ENCODE results near the gene OR11A1.

Gene OR11A1

GRCh38 chr6:29456971-29457370 is at the start of gene OR11A1, which contains the start of gene OR2H1:
Gene OR11A1, minus strand, starts transcription at chr6:29457071. Its CDS starts 29,430 bp downstream, at chr6:29427641.
Gene OR2H1, plus strand, starts transcription at chr6:29457155. Its CDS starts 4,615 bp downstream, at chr6:29461770.
- no peak for DNase-seq (ENCODE audit: low read depth)

GRCh38 chr6:29506446-29507067 is 49.7 kb upstream of the OR11A1 start:
- DNase-seq (ENCODE audit: low read depth) = no peak

GRCh38 chr6:29505808-29506207 is 48.9 kb upstream of the OR11A1 start:
- no peak for DNase-seq (ENCODE audit: low read depth)

DNA sequence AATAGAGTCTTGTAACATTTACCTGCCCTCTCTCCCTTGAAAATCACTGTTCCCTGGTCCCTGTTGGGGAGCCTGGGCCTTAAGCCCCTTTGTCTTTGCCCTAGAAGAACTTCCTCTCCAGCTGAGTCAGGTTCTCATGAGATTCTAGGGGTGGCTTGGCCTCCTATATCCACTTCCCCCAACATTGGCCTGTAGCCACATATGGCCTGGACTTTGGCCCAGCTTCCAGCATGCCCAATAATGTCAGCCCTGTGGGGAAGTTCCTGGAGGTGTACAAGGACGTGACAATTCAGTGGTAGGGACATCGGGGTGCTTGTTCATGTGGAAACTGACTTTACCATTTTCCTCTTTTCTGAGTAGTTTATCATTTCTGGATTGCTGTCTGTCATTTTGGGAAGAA is 48.1 kb upstream of the OR11A1 start:
- DNase-seq (ENCODE audit: low read depth) = no peak

GRCh38 chr6:29502597-29502996 is 45.7 kb upstream of the OR11A1 start:
- no peak for DNase-seq (ENCODE audit: low read depth)

GRCh38 chr6:29502181-29502580 is 45.3 kb upstream of the OR11A1 start:
- DNase-seq (ENCODE audit: low read depth) = no peak

DNA sequence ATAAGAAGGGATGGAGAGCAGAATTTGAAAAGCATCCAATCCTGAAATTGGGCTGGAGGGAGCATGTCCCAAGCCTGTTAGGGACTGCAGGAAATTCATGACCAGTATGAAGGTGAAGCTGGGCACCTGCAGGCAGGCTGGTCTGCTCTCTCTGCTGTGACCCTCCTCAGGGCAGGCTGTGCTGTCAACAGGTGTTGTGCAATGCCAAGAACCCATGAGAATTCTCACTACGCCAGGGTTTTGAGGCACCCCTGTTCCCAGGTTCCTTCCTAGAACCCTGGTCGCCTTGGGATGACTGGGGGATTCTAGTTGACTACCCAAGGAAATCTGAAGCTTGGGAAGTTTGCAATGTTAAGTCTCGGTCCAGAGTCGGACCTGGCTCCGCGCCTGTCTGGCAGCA is 44.2 kb upstream of the OR11A1 start:
- DNase-seq (ENCODE audit: low read depth) = no peak

- DNase-seq (ENCODE audit: low read depth) = no peak
Measured at GRCh38 chr6:29500594-29500993, 43.7 kb upstream of the OR11A1 start.

- DNase-seq (ENCODE audit: low read depth) = no peak
Measured at GRCh38 chr6:29499704-29500103, 42.8 kb upstream of the OR11A1 start.

- no peak for DNase-seq (ENCODE audit: low read depth)
Measured at GRCh38 chr6:29496961-29497360, 40.1 kb upstream of the OR11A1 start.

GRCh38 chr6:29495571-29495970 is 38.7 kb upstream of the OR11A1 start:
- DNase-seq (ENCODE audit: low read depth) = no peak

DNA sequence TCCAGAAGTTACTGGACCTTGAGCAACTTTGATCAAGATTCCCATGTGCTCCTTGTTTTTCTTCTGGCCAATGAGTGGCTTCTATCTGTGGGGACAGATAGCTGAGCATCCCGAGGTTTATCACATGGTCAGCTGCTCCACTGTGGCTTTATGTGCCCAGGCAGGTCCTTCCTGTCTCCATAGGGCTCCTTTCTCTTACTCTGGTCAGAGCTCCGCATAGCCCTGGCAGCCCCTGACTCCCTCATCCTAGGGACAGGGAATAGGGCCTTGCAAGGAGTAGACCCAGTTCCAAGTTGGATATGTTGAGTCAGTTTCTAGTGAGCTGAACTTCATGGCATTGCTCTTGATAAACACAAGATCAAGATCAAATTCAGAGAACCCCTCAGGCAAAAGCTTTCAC is 37.3 kb upstream of the OR11A1 start:
- no peak for DNase-seq (ENCODE audit: low read depth)

GRCh38 chr6:29493261-29493660 is 36.4 kb upstream of the OR11A1 start:
- no peak for DNase-seq (ENCODE audit: low read depth)

DNA sequence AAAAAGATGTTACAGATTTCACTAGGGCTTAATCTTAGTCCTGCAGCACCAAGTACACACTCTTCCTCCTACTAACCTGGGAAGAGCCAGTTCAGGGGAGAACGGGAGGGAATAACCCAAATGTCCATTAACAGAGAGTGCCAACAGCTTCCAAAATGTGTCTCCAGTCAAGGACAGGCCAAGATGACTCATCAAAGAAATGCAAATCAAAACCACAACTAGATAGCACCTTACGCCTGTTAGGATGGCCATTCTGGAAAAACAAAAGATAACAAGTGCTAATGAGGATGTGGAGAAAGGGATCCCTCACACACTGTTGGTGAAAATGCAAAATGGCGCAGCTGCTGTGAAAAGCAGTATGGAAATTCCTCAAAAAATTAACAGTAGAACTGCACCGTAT is 34.7 kb upstream of the OR11A1 start:
- no peak for DNase-seq (ENCODE audit: low read depth)

GRCh38 chr6:29490552-29490951 is 33.7 kb upstream of the OR11A1 start:
- no peak for DNase-seq (ENCODE audit: low read depth)

DNA sequence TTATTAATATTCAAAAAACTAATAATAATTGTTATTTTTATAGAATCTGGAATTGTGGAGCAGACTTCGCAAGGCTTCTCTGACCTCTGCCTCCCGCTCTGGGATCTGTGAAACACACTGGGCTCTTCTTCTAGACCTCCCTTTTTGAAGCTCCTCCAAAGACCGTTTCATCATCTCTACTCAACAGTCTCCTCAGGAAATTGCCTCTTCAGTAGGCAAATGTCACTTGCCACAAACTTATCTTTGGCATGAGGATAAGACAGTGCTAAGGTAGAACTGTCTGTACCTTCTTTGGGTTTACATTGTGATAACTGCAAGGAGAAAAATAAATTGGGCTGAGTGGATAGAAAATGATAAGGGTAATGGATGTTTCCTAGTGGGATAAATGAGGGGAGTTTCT is 33.2 kb upstream of the OR11A1 start:
- no peak for DNase-seq (ENCODE audit: low read depth)

DNA sequence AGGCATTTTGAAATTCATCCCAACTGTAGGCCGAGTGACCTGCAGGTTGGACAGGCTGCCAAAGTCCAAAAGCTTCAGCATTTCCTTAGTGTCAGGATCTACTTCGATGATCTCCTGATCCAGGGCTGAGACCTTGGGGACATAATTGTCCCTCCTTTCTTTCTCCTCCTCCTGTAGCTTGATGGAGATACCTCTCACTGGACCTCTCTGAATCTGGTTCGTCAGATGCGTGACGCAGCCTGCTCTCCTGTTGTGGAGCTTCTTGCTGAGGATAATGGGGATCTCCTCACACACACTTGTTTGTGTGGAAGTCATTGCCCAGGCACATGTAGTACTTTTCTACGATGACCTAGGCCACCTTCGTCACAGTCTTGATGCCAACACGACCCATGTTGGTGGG is 32.4 kb upstream of the OR11A1 start:
- no peak for DNase-seq (ENCODE audit: low read depth)

DNA sequence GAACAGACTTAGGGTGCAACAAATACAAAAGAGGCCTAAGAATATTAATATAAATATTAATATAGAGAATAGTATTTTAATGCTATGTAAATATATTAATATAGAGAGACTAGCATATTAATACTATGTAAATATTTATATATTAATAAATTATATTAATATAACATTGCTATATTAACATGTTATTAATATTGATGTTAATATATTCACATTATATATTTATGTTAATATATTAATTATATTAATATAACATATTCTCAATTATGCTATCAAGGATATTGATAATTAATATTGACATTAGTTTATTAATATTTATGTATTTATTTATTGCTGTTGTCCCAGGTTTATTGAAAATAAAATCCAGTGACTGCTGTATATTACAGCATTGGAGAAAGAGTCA is 32.0 kb upstream of the OR11A1 start:
- no peak for DNase-seq (ENCODE audit: low read depth)

DNA sequence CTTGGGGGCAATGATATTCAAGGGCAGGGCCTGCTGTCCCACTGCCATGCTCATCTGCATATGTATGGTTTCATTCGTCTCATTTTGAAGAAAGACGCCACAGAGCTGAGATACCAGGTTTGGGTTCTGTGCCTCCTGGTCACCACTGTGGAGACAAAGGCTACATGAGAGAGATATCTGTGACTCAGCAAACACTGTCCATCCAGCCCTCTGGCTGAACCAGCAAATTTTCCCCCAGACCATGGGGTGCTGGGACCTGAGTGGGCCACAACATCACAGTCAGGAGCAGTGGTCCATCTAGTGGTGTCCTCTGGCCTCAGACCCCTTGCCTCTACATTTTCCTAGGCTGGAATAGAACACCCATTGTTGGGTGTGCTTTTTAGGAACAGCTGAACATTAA is 30.8 kb upstream of the OR11A1 start, which contains the start of gene MAS1L:
Gene MAS1L (minus strand): TSS at position 297 of the 400 bp plus-strand sequence. CDS start 54 bp downstream, at position 243.
- DNase-seq (ENCODE audit: low read depth) = no peak

- no peak for DNase-seq (ENCODE audit: low read depth)
Measured at GRCh38 chr6:29487131-29487530, 30.3 kb upstream of the OR11A1 start.

DNA sequence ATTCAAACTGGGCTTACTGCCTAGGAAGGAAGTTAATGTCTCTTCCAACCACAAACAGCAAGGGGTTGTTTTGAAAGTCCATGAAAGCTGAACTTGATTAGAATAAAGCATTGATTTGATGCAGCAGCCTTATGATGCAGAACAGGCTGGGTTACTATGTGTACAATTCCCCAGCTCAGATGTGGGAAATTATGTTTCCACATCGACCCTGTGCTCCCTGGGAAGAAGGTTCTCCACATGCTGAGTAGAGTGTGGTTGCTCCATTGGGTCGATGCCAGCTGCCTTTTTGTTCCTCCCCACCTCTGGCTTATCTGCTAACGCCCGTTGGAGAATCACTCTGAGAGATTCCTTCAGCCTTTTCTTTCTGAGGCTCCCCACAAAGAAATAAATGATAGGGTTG is 29.7 kb upstream of the OR11A1 start:
- no peak for DNase-seq (ENCODE audit: low read depth)

GRCh38 chr6:29483735-29484134 is 26.9 kb upstream of the OR11A1 start:
- no peak for DNase-seq (ENCODE audit: low read depth)

GRCh38 chr6:29483186-29483585 is 26.3 kb upstream of the OR11A1 start:
- no peak for DNase-seq (ENCODE audit: low read depth)

DNA sequence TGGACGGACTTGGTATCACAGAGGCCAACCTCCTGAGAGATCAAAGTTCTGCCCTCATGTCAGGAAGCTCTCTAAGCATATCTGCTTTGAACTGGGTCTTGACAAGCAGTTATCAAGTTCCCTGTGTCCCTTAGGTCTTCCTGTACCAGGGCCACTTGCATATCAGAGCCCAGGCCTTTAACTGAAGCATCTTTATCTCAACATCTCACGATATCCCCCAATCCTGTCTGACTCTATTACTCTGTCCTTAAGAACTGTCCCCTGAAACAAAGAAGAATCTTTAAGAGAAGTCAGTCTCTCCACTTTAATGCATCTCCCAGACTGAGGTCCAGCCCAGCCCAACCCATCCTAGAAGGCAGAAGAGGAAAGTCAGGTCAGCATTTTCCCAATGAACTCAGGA is 22.7 kb upstream of the OR11A1 start:
- DNase-seq (ENCODE audit: low read depth) = no peak

Measured in activated T-cell treated with anti-CD3 and anti-CD28 coated beads for 48 hours (primary cell).